Hippocampal formation (tissue), 2 donors: ENCODE measurements around the gene LYPD6.

Source experiments
- DNase-seq, 2 donors: peaks; one replicate each; lab custom pipeline; 2025; lab: John Stamatoyannopoulos, UW

The LYPD6 gene

GRCh38 chr2:149348291-149348690 lies 17.9 kb downstream of the LYPD6 start:
- DNase-seq: no peak

- DNase-seq: no peak
Observed at GRCh38 chr2:149353421-149353820, 23.0 kb downstream of the LYPD6 start.

- DNase-seq: no peak
Observed at GRCh38 chr2:149355716-149356422, 25.5 kb downstream of the LYPD6 start.

GRCh38 chr2:149357058-149357457 lies 26.7 kb downstream of the LYPD6 start:
- DNase-seq: no peak

- DNase-seq: no peak
Observed at GRCh38 chr2:149360106-149360505, 29.7 kb downstream of the LYPD6 start.

GRCh38 chr2:149363958-149364357 lies 33.6 kb downstream of the LYPD6 start:
- DNase-seq: no peak

- DNase-seq: no peak
Observed at GRCh38 chr2:149364839-149365238, 34.5 kb downstream of the LYPD6 start.

GRCh38 chr2:149365931-149366583 lies 35.7 kb downstream of the LYPD6 start:
- DNase-seq: no peak

GRCh38 chr2:149370061-149370775 lies 39.8 kb downstream of the LYPD6 start:
- no peak for DNase-seq

- no peak for DNase-seq
Observed at GRCh38 chr2:149371476-149371875, 41.1 kb downstream of the LYPD6 start.

- no peak for DNase-seq
Observed at GRCh38 chr2:149375801-149376361, 45.5 kb downstream of the LYPD6 start.

- DNase-seq: no peak
Observed at GRCh38 chr2:149380205-149380604, 49.8 kb downstream of the LYPD6 start.

- no peak for DNase-seq
Observed at GRCh38 chr2:149383340-149383739, 53.0 kb downstream of the LYPD6 start.

- DNase-seq: no peak
Observed at GRCh38 chr2:149385350-149385749, 55.0 kb downstream of the LYPD6 start.

GRCh38 chr2:149387411-149387810 lies 57.0 kb downstream of the LYPD6 start:
- no peak for DNase-seq

GRCh38 chr2:149388120-149388816 lies 57.9 kb downstream of the LYPD6 start:
- DNase-seq: no peak

GRCh38 chr2:149389506-149390167 lies 59.2 kb downstream of the LYPD6 start:
- no peak for DNase-seq

- DNase-seq: no peak
Observed at GRCh38 chr2:149393614-149394013, 63.2 kb downstream of the LYPD6 start.

- DNase-seq: no peak
Observed at GRCh38 chr2:149394864-149395263, 64.5 kb downstream of the LYPD6 start.

GRCh38 chr2:149399934-149400615 lies 69.7 kb downstream of the LYPD6 start:
- no peak for DNase-seq

- DNase-seq: no peak
Observed at GRCh38 chr2:149400997-149401396, 70.6 kb downstream of the LYPD6 start.
